WTC11 (cell line): ENCODE measurements around the gene RBBP4.

Experiments
- CTCF ChIP-seq: fragments of 200-600 bp; IDR thresholded peaks from 2 replicates; pipeline ENCODE4 v1.8.0; 2022; ENCODE audit warnings: antibody characterized with exemption
- IRF2 ChIP-seq: sonication (generic); formaldehyde crosslinking; IDR thresholded peaks from 2 replicates; pipeline ENCODE4 v1.8.0; 2022; ENCODE audit warnings: low read depth, missing genetic modification reagents, borderline replicate concordance
- MYBL2 ChIP-seq: sonication (generic); formaldehyde crosslinking; IDR thresholded peaks from 2 replicates; pipeline ENCODE4 v1.8.1; 2023; ENCODE audit warnings: mild to moderate bottlenecking, moderate library complexity, missing genetic modification reagents
- PRDM15 ChIP-seq: sonication (generic); formaldehyde crosslinking; IDR thresholded peaks from 2 replicates; pipeline ENCODE4 v1.8.0; 2022; ENCODE audit warnings: missing genetic modification reagents
- SMAD4 ChIP-seq: sonication (generic); formaldehyde crosslinking; IDR thresholded peaks from 2 replicates; pipeline ENCODE4 v1.8.0; 2022; ENCODE audit warnings: mild to moderate bottlenecking, missing genetic modification reagents
- SP1 ChIP-seq: sonication (generic); formaldehyde crosslinking; conservative IDR thresholded peaks from 2 replicates; pipeline ENCODE4 v1.8.1; 2022; ENCODE audit warnings: missing genetic modification reagents
- USF1 ChIP-seq: sonication (generic); formaldehyde crosslinking; IDR thresholded peaks from 2 replicates; pipeline ENCODE4 v1.8.0; 2022; ENCODE audit warnings: mild to moderate bottlenecking, missing genetic modification reagents
- ZBTB21 ChIP-seq: sonication (generic); formaldehyde crosslinking; IDR thresholded peaks from 2 replicates; pipeline ENCODE4 v1.8.1; 2023; ENCODE audit warnings: mild to moderate bottlenecking, missing genetic modification reagents, borderline replicate concordance
- ZNF232 ChIP-seq: sonication (generic); formaldehyde crosslinking; IDR thresholded peaks from 2 replicates; pipeline ENCODE4 v1.8.0; 2022; ENCODE audit warnings: mild to moderate bottlenecking, missing genetic modification reagents
- ZNF317 ChIP-seq: sonication (generic); formaldehyde crosslinking; IDR thresholded peaks from 2 replicates; pipeline ENCODE4 v1.8.1; 2023; ENCODE audit warnings: low read depth, mild to moderate bottlenecking, moderate library complexity, missing genetic modification reagents, borderline replicate concordance

- TF ChIP-seq PRDM15 (CRISPR knock-in tag) (no peak), IRF2 (CRISPR knock-in tag) (no peak), CTCF (no peak), MYBL2 (CRISPR knock-in tag) (no peak), SMAD4 (CRISPR knock-in tag) (no peak), SP1 (CRISPR knock-in tag) (no peak), ZNF232 (CRISPR knock-in tag) (no peak), ZNF317 (CRISPR knock-in tag) (no peak), ZBTB21 (no peak), USF1 (no peak)
Measured at GRCh38 chr1:32665915-32666314, 14.9 kb downstream of the RBBP4 start.
